Erythroblast (primary cell): ENCODE data around the gene ESCO1.
"Not testable (repeated sequence)": the region's sequence is repeated elsewhere in the genome, so short reads cannot be mapped to it uniquely, and the experiment has no call there.

Source experiments
- GATA1 ChIP-seq: IDR thresholded peaks from 2 replicates; pipeline ENCODE4 v1.6.1; 2011; ENCODE audit warnings: low read depth, mild to moderate bottlenecking, control low read depth, low read length, moderate library complexity
- POLR2A ChIP-seq: IDR thresholded peaks from 2 replicates; pipeline ENCODE4 v1.6.1; 2011; ENCODE audit warnings: mild to moderate bottlenecking, low read length

- not testable (repeated sequence) for TF ChIP-seq POLR2A, GATA1
These were observed 21.1 kb upstream of the ESCO1 start for GRCh38 chr18:21621640-21622039.
